Measurements from ENCODE around the gene ABCC2.
"Not testable (repeated sequence)": the region's sequence is repeated elsewhere in the genome, so short reads cannot be mapped to it uniquely, and the experiment has no call there.

Gene ABCC2

DNA sequence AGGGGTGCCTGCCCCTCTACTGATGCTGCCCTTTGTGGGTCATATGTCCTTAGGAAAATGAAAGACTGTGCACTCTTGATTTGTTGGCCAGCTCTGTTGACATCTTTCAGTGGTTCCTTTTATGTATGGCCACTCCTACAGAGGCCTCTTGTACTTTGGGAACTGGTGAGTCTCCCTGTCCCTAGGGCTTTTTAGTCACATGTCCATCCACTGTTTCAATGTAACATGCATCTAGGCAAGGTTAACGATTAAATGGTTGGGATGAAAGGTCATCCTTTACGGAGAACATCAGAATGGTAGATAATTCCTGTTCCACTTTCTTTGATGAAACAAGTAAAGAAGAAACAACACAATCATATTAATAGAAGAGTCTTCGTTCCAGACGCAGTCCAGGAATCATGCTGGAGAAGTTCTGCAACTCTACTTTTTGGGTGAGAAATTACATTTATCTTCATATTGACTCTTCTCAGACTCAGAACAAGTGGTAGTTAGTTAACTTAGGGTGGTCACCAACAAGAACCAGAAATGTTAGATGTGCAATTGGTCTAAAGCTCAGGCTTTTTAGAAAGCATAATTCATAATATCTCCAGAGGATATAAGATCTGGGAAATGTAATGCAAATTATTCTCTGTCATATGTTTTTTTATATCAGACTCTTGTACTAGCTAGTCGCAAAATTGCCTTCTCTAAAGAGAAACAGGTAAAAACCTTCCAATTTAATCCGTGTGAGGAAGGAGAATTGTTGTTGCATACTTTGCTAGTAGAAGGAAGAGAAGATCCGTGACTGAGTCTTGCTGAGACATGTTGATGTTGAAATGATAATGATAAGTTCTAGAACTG, at the start of gene ABCC2:
Gene ABCC2, plus strand, starts transcription at position 194 of the 840 bp plus-strand sequence. Its CDS starts 205 bp downstream, at position 399.
- DNase-seq: no peak

DNA sequence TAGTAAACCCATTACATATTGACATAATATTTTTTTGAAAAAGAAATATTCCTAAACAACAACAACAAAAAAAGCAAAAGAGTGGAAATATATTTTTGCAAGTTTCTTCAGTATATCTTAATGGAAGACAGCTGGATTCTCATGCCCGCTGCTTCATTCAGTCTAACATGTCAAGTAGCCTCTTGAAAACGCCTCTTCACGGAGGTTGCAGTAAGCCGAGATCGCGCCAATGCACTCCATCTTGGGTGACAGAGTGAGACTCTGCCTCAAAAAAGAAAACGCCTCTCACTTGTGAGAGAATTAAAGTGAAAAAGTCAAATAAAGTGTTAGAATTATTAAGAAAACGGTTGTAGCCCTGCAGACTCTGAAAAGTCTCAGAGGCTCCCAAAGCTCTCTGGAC, 49.1 kb upstream of the ABCC2 start:
- no peak for DNase-seq

DNA sequence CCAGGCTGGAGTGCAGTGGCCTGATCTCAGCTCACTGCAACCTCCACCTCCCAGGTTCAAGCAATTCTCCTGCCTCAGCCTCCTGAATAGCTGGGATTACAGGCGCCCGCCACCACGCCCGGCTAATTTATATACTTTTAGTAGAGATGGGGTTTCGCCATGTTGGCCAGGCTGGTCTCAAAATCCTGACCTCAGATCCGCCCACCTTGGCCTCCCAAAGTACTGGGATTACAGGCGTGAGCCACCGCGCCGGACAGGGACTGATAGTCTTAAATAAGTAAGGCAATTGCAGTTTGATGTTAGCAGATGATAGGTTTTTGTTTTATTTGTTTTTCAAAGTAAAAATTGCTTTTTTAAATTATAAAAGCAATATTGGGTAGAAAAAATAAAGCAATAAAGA, 48.3 kb upstream of the ABCC2 start:
- not testable (repeated sequence) for DNase-seq

DNA sequence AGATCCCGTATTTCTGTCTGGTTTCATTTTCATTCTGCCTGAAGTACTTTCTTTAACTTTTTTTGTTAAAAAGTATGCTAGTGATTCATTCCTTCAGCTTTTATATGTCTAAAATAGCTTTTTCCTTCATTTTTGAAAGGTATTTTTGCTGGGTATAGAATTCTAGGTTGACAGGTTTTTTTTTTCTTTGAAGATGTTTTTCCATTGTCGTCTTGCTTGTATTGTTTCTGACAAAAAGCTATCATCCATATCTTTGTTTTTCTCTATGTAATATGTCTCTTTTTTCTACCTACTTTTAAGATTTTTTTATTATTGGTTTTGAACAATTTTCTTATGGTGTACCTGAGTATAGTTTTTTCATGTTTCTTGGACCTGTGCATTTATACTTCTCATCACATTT, 42.2 kb upstream of the ABCC2 start:
- no peak for DNase-seq

- DNase-seq: no peak
Observed at GRCh38 chr10:99740933-99741559, 41.4 kb upstream of the ABCC2 start.

DNA sequence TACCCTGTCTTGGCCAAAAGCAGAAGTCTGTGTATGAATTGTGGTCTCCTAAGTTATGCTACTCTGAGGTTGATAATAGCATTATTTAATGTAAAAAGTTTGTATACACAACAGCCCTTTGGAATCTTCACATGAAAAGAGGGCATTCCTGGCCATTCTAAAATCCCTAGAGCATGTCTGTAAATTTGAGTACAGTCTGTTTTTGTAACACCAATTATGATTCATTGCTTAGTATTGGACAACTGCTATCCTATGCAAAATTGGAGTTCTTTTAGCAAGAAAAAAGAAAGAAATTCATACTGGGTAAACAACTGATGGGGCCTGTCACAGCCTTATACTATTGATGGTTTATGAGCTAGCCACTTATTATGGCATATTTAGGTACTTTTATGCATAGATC, 40.2 kb upstream of the ABCC2 start:
- no peak for DNase-seq

GRCh38 chr10:99742701-99743100, 39.7 kb upstream of the ABCC2 start:
- no peak for DNase-seq

- DNase-seq: no peak
Observed at GRCh38 chr10:99743841-99744240, 38.6 kb upstream of the ABCC2 start.

GRCh38 chr10:99746166-99746565, 36.3 kb upstream of the ABCC2 start:
- not testable (repeated sequence) for DNase-seq

- DNase-seq: no peak
Observed at GRCh38 chr10:99748823-99749451, 33.5 kb upstream of the ABCC2 start.

DNA sequence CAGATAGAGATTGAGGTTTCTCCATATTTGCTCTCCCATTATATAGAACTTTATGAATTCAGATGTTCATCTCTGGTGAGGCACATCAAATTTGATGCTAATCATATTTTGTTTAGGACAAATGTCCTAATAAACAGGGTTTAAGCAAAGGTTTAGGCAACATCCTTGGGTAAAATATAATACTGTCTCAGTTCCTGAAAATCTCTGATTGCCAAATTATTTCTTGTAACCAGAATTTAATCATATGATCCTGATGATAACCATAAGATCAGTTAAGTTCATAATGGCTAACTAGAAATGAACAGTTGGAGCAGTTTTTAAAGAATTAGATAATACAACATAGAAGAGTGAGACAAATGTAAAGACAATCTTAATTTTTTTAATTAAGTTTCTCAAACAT, 31.8 kb upstream of the ABCC2 start:
- no peak for DNase-seq

DNA sequence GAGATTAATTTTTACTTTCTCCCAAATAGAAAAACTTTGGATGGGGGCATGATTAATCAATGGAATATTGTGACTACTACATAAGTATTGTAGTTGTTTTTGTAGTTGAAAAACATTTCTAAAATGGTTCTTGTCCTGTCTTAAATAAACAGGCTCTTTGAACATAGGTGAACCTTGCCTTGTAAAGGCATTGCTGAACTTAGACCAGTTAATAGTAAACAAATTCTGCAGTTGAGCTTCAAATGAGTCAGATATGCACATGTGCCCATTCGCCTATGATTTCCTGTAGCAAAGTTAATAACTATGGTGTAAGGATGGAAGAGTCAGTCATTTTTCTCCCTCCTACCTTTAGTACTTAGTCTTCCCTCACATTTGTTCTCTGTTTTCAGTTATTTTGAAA, 27.8 kb upstream of the ABCC2 start:
- no peak for DNase-seq

GRCh38 chr10:99756159-99756558, 26.3 kb upstream of the ABCC2 start:
- DNase-seq: no peak

DNA sequence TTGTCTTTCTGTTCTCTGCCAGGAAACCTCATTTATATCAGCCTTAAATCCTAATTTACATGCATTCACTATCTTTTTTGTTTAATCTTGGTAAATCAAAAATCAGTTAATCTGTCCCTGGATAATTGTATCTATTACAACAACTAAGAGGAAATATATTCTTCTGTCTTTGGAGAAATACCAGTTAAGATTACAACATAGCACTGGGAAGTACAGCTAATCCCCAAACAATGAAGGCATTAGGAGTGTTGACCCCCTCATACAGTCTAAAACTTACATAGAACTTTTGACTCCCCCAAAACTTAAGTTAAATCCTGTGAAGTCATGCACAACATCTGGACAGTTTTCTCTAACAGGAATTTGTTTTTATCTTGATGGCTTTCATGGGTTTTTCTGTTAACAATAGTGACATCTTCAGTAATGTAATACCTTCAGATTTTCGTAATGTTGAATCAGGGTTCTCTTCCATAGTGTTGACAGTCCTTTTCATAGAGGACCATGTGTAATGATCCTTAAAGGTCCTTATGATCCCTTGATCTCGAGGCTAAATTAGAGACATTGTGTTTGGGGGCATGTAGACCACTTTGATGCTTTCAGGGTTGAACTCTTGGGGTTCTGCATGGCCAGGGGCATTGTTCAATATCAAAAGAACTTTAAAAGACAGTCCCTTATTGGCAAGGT, 24.1 kb upstream of the ABCC2 start:
- DNase-seq: no peak

DNA sequence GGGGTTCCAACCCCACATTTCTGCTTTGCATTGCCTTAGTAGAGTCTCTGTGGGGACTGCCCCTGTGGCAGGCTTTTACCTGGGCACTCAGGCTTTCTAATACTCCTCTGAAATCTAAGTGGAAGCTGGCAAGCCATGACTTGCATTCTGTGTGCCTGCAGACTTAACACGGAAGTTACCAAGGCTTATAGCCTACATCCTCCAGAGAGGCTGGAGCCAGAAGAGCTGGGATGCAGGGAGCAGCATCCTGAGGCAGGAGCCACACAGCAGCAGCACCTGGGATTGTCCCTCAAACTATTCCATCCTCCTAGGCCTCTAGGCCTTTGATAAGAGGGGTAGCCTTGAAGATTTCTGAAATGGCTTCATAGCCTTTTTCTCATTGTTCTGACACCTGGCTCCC, 22.1 kb upstream of the ABCC2 start:
- DNase-seq: no peak

DNA sequence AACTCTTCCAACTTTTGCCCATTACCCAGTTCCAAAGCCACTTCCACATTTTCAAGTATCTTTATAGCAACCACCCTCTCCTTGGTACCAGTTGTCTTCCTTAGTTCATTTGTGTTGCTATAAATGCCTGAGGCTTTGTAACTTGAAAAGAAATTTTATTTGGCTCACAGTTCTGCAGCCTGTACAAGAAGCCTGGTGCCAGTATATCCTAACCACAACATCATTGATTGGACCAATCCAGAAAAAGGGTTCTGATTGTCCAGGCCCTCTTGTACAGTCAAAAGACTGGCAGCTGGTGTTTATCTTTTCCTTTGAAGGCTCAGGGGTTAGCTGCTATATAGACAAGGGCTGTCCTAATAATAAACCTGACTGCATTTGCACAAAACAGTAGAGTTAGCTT, 21.1 kb upstream of the ABCC2 start:
- no peak for DNase-seq

- no peak for DNase-seq
Observed at GRCh38 chr10:99765672-99766301, 16.7 kb upstream of the ABCC2 start.

DNA sequence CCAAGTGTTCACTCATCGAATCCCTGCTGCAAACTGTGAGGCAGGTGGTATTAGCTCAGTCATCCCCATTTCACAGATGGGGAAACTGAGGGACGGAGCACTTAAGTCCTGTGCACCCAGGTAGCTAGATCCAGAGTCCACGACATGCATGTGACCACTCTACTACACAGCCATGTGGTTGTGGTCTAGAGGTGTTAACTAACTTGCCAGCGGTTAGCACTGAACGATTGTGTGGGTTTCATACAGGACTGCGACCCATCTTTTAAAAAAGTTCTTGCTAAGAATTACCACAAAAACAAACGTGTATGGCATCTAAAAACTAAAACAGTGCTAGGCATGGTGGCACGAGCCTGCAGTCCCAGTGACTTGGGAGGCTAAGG, 16.1 kb upstream of the ABCC2 start:
- no peak for DNase-seq

DNA sequence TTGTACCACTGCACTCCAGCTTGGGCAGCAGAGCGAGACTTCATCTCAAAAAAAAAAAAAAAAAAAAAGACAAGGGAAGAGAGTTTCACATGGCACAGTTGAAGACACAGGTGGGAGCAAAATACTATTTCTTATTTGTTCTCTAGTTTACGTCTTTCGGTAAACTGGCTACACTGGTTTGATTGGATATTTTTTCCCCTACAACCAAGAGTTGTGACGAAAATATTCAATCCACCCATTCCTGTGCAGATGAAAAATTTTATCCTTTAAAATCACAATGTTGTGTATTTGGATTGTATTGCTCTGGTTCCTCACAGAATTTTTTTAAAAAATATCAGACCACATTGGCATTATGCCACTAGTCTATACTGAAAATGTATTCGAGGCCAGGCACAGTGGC, 14.5 kb upstream of the ABCC2 start:
- DNase-seq: no peak

DNA sequence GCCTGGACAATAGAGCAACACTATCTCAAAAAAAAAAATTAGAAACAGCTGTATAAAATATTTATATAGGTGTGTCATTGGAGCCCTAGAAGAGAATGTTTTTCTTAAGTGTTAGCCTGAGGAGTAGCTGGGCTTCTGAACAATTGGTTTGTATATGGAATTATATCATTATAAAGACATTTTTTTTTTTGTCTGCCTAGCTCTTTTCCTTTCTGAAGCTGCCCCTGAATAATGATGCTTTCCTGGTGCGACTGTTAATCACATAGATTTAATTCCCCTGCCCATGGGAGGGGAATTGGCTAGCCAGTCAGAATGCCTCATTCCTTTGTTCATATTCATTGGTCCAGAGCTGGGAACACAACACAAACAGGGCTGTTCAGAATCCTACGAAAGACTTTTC, 13.9 kb upstream of the ABCC2 start:
- no peak for DNase-seq

DNA sequence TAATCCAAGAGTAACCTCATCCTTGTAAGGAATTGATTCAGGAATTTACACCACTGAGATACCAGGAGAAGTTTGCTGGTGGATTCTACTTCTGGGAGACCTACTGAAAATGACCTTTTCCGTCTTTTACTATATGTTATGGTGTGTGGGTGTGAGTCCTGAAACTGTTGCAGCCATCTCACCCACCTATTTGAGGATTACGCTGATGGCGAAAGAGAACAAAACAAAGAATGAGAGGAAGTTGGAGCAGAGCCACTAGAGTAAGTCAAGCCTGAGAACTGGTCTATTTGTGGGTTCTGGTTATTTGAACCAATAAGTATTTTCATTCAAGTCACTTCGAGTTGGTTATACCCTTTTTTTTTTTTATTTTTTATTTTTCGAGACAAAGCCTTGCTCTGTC, 12.7 kb upstream of the ABCC2 start:
- DNase-seq: no peak

- no peak for DNase-seq
Observed at GRCh38 chr10:99770408-99771045, 11.9 kb upstream of the ABCC2 start.

DNA sequence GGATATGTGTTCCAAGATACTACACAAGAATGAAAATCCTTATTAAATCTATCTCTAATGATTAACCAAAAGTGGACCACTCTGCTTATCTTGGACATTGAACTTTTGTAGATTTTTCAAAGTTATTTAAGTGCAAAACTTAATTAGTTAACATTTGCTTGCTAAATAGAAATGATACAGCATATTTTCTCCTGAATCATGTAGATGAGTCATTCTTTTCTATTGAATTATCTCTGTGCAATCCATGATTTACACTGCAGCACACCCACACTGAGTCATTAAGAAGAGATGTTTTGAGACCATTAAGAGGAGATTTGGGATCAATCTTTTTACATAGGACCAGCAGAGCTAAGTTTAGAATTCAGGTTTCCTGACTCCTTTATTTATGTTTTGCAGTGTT, 6.6 kb upstream of the ABCC2 start:
- DNase-seq: no peak
